B cell (primary cell): ENCODE results near the gene ANKRD17.

Source experiments
- CTCF ChIP-seq: fragments of 200-600 bp; IDR thresholded peaks from one replicate; pipeline ENCODE4 v1.8.0; 2022; ENCODE audit warnings: antibody characterized with exemption, mild to moderate bottlenecking
- EZH2 ChIP-seq: IDR thresholded peaks from 2 replicates; pipeline ENCODE4 v1.6.1; 2012; ENCODE audit warnings: borderline replicate concordance, low read depth, mild to moderate bottlenecking, moderate library complexity, low read length; ENCODE audit not compliant: insufficient read depth, poor library complexity, severe bottlenecking

DNA sequence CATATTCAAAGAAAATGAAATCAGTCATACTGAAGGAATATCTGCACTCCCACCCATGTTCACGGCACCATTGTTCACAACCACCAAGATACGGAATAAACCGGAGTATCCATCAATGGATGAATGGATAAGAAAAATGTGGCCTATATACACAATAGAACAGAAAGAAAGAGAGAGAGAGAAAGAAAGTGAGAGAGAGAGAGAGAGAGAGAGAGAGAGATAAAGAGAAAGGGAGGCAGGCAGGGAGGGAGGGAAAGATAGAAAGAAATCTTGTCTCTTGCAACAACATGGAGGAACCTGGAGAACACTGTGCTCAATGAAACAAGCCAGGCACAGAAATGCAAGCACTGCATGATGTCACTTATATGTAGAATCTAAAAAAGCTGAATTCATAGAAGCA is 52.4 kb downstream of the ANKRD17 start:
- TF ChIP-seq EZH2 (no peak), CTCF (no peak)
